ENCODE results near the gene CEP126.
A peak's percentile ranks its signal among the peaks of the same experiment; 100 is the strongest.

CEP126 gene

DNA sequence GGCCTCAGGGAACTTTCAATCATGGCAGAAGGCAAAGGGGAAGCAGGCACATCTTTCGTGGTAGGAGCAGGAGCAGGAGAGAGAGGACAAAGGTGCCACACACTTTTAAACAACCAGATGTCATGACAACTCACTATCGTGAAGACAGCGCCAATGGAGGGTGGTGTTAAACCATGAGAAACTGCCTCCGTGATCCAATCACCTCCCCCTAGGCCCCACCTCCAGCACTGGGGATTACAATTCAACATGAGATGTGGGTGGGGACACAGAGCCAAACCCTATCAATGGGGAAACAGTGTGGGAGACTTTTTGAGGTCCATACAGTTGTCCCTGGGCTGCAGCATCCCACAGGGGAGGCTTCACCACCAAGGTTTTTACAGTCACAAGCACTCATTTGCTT is 90.5 kb downstream of the CEP126 start:
- 0 out of 2 replicates have a peak, but pooled peaks cover 3% of the 10 kb centered on the region for H3K27me3 ChIP-seq (ENCODE audit: control insufficient read depth, low read length)
- no peaks in the 10 kb centered on the region for H3K36me3 ChIP-seq (ENCODE audit: control insufficient read depth, low read length)
- H3K9me3 ChIP-seq (ENCODE audit: control insufficient read depth, insufficient read depth, low read length), result no peaks in the 10 kb centered on the region
- no peak overlapping the region for H3K27ac ChIP-seq (ENCODE audit: low read depth, low read length)
- H3F3A ChIP-seq (ENCODE audit: control insufficient read depth, insufficient read depth), result no peaks in the 10 kb centered on the region
- H3K9me2 ChIP-seq (replicated peaks; ENCODE audit: control insufficient read depth, low read length), result no peaks in the 10 kb centered on the region
- no peak overlapping the region for H3K4me2 ChIP-seq (ENCODE audit: low read length)
- no peaks in the 10 kb centered on the region for H3K79me2 ChIP-seq (ENCODE audit: control insufficient read depth, low read length)
- no peak overlapping the region for H3K4me3 ChIP-seq (ENCODE audit: low read length)
- H4K20me1 ChIP-seq (ENCODE audit: control insufficient read depth, insufficient read depth, low read depth, low read length), result no peaks in the 10 kb centered on the region
- H3K4me1 ChIP-seq (ENCODE audit: control insufficient read depth, low read length), result no peaks in the 10 kb centered on the region
- TF ChIP-seq EZH2phosphoT487 (IDR thresholded peaks at IDR 0.05; ENCODE audit: borderline replicate concordance, low read length), result no peak
- no peak for TF ChIP-seq CTCF (IDR thresholded peaks at IDR 0.05; ENCODE audit: low read depth, low read length, poor library complexity, severe bottlenecking)

- H3K4me1 ChIP-seq (ENCODE audit: control insufficient read depth, low read length), result no peaks in the 10 kb centered on the region
- H3K27me3 ChIP-seq (ENCODE audit: control insufficient read depth, low read length), result 0 out of 2 replicates have a peak, but pooled peaks cover 5% of the 10 kb centered on the region
- no peaks in the 10 kb centered on the region for H3K9me2 ChIP-seq (replicated peaks; ENCODE audit: control insufficient read depth, low read length)
- H4K20me1 ChIP-seq (ENCODE audit: control insufficient read depth, insufficient read depth, low read depth, low read length), result no peaks in the 10 kb centered on the region
- TF ChIP-seq EZH2phosphoT487 (IDR thresholded peaks at IDR 0.05; ENCODE audit: borderline replicate concordance, low read length), result no peak
- no peak for TF ChIP-seq CTCF (IDR thresholded peaks at IDR 0.05; ENCODE audit: low read depth, low read length, poor library complexity, severe bottlenecking)
- H3K36me3 ChIP-seq (ENCODE audit: control insufficient read depth, low read length), result no peaks in the 10 kb centered on the region
- H3K4me3 ChIP-seq (ENCODE audit: low read length), result no peak overlapping the region
- H3K9me3 ChIP-seq (ENCODE audit: control insufficient read depth, insufficient read depth, low read length), result no peaks in the 10 kb centered on the region
- no peak overlapping the region for H3K4me2 ChIP-seq (ENCODE audit: low read length)
- H3F3A ChIP-seq (ENCODE audit: control insufficient read depth, insufficient read depth), result no peaks in the 10 kb centered on the region
- H3K79me2 ChIP-seq (ENCODE audit: control insufficient read depth, low read length), result no peaks in the 10 kb centered on the region
- H3K27ac ChIP-seq (ENCODE audit: low read depth, low read length), result no peak overlapping the region
These were observed 92.2 kb downstream of the CEP126 start for GRCh38 chr11:102006835-102007566.

DNA sequence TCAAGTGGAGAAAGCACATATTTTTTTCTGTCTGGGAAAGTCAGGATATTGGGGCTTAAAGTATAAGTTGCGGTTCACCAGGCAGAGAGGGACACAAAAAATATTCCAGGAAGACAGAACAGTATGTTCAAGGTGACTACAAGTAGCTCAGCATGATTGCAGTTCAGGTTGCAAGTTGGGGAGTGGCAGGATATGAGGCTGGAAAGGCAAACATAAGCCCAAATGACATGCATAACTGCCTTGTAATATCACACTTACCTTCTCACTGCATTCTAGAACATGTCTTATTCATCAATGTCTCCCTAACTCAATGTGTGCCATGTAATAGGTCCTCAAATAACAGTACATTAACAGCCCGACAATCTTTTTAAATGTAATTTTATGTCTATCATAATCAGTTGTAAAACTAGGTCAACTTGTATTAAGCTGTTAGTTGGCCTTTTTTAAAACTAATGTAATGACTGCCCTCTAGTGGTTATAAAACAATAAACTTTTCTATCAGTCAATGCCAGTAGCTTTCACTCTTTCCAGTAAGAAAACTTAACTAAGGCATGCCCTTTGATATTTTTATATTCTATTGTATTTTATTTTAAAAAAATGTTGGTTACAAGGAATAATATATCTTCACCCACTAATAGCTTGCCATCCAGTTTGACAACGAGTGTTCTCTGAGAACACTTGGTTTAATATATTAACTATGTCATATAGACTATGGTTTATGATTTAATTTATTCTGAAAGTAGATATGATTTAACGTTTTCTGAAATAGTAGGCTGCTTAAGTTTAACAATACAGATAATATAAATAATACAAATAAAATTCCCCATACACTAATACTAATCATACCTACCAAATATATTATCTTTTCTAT is 93.0 kb downstream of the CEP126 start:
- Histone ChIP-seq H3K9me2 (replicated peaks; ENCODE audit: control insufficient read depth, low read length) (no peaks in the 10 kb centered on the region), H3F3A (ENCODE audit: control insufficient read depth, insufficient read depth) (no peaks in the 10 kb centered on the region), H3K27me3 (ENCODE audit: control insufficient read depth, low read length) (peaks cover 11% of the 10 kb centered on the region), H3K36me3 (ENCODE audit: control insufficient read depth, low read length) (no peaks in the 10 kb centered on the region), H3K79me2 (ENCODE audit: control insufficient read depth, low read length) (no peaks in the 10 kb centered on the region), H3K4me2 (ENCODE audit: low read length) (no peak overlapping the region), H4K20me1 (ENCODE audit: control insufficient read depth, insufficient read depth, low read depth, low read length) (no peaks in the 10 kb centered on the region), H3K27ac (ENCODE audit: low read depth, low read length) (no peak overlapping the region), H3K4me3 (ENCODE audit: low read length) (no peak overlapping the region), H3K9me3 (ENCODE audit: control insufficient read depth, insufficient read depth, low read length) (no peaks in the 10 kb centered on the region), H3K4me1 (ENCODE audit: control insufficient read depth, low read length) (no peaks in the 10 kb centered on the region)
- no peak for TF ChIP-seq EZH2phosphoT487 (IDR thresholded peaks at IDR 0.05; ENCODE audit: borderline replicate concordance, low read length)
- TF ChIP-seq CTCF (IDR thresholded peaks at IDR 0.05; ENCODE audit: low read depth, low read length, poor library complexity, severe bottlenecking), result peak; percentile 31
